Fibroblast of lung (primary cell): Measurements from ENCODE around the gene MISFA. TPM values are rescaled to one million over a fixed set of nuclear protein-coding genes. Genes with fewer than 3 reads are reported as not detected.

Experiments
- DNase-seq, 2 donors: peaks; one replicate each; pipeline versions ENCODE4 v3.0.0 to v3.0.0-alpha.2; 2010; ENCODE audit warnings: low read depth in 2 of 2
- H2AFZ ChIP-seq: 2 replicates; pipeline ENCODE4 v1.5.1; 2012; ENCODE audit warnings: low read length, control low read depth, inconsistent platforms
- H3K27ac ChIP-seq: 2 replicates; pipeline ENCODE4 v1.5.1; 2011; ENCODE audit warnings: low read length, control low read depth; ENCODE audit not compliant: insufficient read depth
- H3K27me3 ChIP-seq: 2 replicates; pipeline ENCODE4 v1.5.1; 2011; ENCODE audit warnings: mild to moderate bottlenecking, low read length; ENCODE audit not compliant: control insufficient read depth, insufficient read depth
- H3K36me3 ChIP-seq: 2 replicates; pipeline ENCODE4 v1.5.1; 2011; ENCODE audit warnings: low read length; ENCODE audit not compliant: control insufficient read depth, insufficient read depth
- H3K4me1 ChIP-seq: 2 replicates; pipeline ENCODE4 v1.5.1; 2011; ENCODE audit warnings: low read length; ENCODE audit not compliant: control insufficient read depth, insufficient read depth; ENCODE audit errors: extremely low read depth
- H3K4me2 ChIP-seq: 2 replicates; pipeline ENCODE4 v1.5.1; 2011; ENCODE audit warnings: low read length, control low read depth; ENCODE audit not compliant: insufficient read depth; ENCODE audit errors: extremely low read depth
- H3K4me3 ChIP-seq, 4 experiments: fragments of 200-600 bp in 1 of 4; sonication (generic) in 1 of 4; replicated peaks in 1 of 4; 2 replicates each; pipeline ENCODE4 v1.5.1; 2011 to 2016; ENCODE audit warnings: low read length in 4 of 4, low read depth in 3 of 4, mild to moderate bottlenecking in 3 of 4, control low read depth in 2 of 4, inconsistent platforms in 1 of 4, mixed read lengths in 1 of 4; ENCODE audit not compliant: insufficient read depth in 1 of 4; ENCODE audit errors: control extremely low read depth in 1 of 4
- H3K79me2 ChIP-seq: 2 replicates; pipeline ENCODE4 v1.5.1; 2012; ENCODE audit warnings: mild to moderate bottlenecking, low read length, inconsistent platforms; ENCODE audit not compliant: control insufficient read depth, insufficient read depth
- H3K9ac ChIP-seq: 2 replicates; pipeline ENCODE4 v1.5.1; 2011; ENCODE audit warnings: mild to moderate bottlenecking, low read length, control low read depth; ENCODE audit not compliant: insufficient read depth
- H3K9me3 ChIP-seq: 2 replicates; pipeline ENCODE4 v1.5.1; 2012; ENCODE audit warnings: low read depth, low read length; ENCODE audit not compliant: control insufficient read depth, insufficient read depth
- H4K20me1 ChIP-seq: 2 replicates; pipeline ENCODE4 v1.5.1; 2011; ENCODE audit warnings: low read length; ENCODE audit not compliant: control insufficient read depth, insufficient read depth; ENCODE audit errors: extremely low read depth
- EZH2 ChIP-seq: IDR thresholded peaks from 2 replicates; pipeline ENCODE4 v1.5.1; 2012; ENCODE audit warnings: low read length, control low read depth, mild to moderate bottlenecking; ENCODE audit errors: missing control alignments
- polyA plus RNA-seq, 2 donors: library from polyadenylated mRNA; depleted of rRNA in 1 of 2; stranded (reverse) in 1 of 2; unstranded in 1 of 2; fragments of >200 nt; gene quantifications; 2 replicates each; pipeline ENCODE4 v1.2.1, GENCODE V29; 2011 to 2012; ENCODE audit warnings: missing spikeins in 1 of 2
- total RNA-seq: library from RNA; depleted of rRNA; stranded (reverse); fragments of >200 nt; gene quantifications from 2 replicates; pipeline ENCODE4 v1.2.1, GENCODE V29; 2014
- TF ChIP-seq, protein P1 (sequence below), 2 donors: IDR thresholded peaks in 1 of 2; conservative IDR thresholded peaks in 1 of 2; 1 replicate in 1 of 2; 2 replicates in 1 of 2; pipeline ENCODE4 v1.5.1; 2011 to 2012; ENCODE audit warnings: low read length in 2 of 2, control low read depth in 1 of 2, inconsistent platforms in 1 of 2, low read depth in 1 of 2, mild to moderate bottlenecking in 1 of 2

Gene MISFA
- total and polyA plus RNA-seq, 2 donors (not counting 1 experiment from before 2014, with no cell fraction given), result 0.50 to 1.4 TPM

DNA sequence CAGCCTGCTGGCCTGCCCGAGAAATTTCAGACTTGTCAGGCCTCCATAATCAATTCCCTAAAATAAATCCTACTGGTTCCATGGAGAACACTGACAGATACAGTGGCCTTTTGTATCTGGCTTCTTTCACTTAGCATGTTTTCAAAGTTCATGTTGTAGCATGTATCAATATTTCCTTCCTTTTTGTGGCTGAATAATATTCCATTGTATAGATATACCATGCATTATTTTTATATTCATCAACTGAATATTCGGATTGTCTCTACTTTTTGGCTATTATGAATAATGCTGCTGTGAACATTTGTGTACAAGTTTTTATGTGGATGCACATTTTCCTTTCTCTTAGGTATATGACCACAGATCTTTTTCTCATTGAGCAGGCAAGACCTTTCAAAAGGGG is 24.1 kb downstream of the MISFA start:
- no peaks in the 10 kb centered on the region for H3K9me3 ChIP-seq
- H3K9ac ChIP-seq, result no peak overlapping the region
- no peak overlapping the region for H3K27ac ChIP-seq
- H3K79me2 ChIP-seq, result peaks cover 82% of the 10 kb centered on the region
- no peaks in the 10 kb centered on the region for H3K36me3 ChIP-seq
- no peak overlapping the region for H2AFZ ChIP-seq
- H3K4me1 ChIP-seq, result no peaks in the 10 kb centered on the region
- peaks cover 2% of the 10 kb centered on the region for H4K20me1 ChIP-seq
- DNase-seq, result no peak
- no peak overlapping the region for H3K4me3 ChIP-seq
- no peaks in the 10 kb centered on the region for H3K27me3 ChIP-seq
- H3K4me2 ChIP-seq, result no peak overlapping the region
- TF ChIP-seq EZH2, result no peak
- TF ChIP-seq, protein P1, sequence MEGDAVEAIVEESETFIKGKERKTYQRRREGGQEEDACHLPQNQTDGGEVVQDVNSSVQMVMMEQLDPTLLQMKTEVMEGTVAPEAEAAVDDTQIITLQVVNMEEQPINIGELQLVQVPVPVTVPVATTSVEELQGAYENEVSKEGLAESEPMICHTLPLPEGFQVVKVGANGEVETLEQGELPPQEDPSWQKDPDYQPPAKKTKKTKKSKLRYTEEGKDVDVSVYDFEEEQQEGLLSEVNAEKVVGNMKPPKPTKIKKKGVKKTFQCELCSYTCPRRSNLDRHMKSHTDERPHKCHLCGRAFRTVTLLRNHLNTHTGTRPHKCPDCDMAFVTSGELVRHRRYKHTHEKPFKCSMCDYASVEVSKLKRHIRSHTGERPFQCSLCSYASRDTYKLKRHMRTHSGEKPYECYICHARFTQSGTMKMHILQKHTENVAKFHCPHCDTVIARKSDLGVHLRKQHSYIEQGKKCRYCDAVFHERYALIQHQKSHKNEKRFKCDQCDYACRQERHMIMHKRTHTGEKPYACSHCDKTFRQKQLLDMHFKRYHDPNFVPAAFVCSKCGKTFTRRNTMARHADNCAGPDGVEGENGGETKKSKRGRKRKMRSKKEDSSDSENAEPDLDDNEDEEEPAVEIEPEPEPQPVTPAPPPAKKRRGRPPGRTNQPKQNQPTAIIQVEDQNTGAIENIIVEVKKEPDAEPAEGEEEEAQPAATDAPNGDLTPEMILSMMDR (conservative IDR thresholded peaks at IDR 0.05 in 1 of 2, IDR thresholded peaks at IDR 0.05 in 1 of 2; ENCODE audit: low read depth in 1 of 2, low read length in 2 of 2), result no peak

DNA sequence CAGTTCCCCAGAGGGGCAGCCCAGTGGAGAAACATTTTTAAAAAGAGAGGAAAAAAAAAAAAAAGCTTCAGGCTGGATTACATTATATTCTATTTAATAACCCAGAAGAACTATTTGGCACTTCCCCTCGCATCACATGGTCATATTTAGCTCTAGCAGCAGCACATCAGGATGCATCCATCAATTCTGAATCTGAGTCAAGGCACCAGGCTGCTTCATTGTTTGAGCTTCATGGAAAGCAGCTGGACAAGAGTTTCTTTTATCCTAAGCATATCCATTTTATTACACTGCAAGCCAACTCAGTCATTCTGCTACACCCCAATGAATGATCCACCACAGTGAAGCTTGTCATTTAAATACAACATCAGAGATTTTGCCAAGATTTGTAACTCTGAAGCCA is 24.6 kb downstream of the MISFA start:
- Histone ChIP-seq H3K4me3 (no peak overlapping the region), H4K20me1 (peaks cover 2% of the 10 kb centered on the region), H3K4me2 (no peak overlapping the region), H2AFZ (no peak overlapping the region), H3K27me3 (no peaks in the 10 kb centered on the region), H3K79me2 (peaks cover 85% of the 10 kb centered on the region), H3K27ac (no peak overlapping the region), H3K4me1 (no peaks in the 10 kb centered on the region), H3K36me3 (no peaks in the 10 kb centered on the region), H3K9ac (no peak overlapping the region), H3K9me3 (no peaks in the 10 kb centered on the region)
- TF ChIP-seq, protein P1 (conservative IDR thresholded peaks at IDR 0.05 in 1 of 2, IDR thresholded peaks at IDR 0.05 in 1 of 2; ENCODE audit: low read depth in 1 of 2, low read length in 2 of 2), result no peak
- no peak for TF ChIP-seq EZH2
- DNase-seq, result no peak

GRCh38 chr11:18632841-18633240 is 33.3 kb downstream of the MISFA start:
- H3K9ac ChIP-seq, result no peak overlapping the region
- no peak for DNase-seq
- H3K27ac ChIP-seq, result no peak overlapping the region
- no peak for TF ChIP-seq EZH2
- TF ChIP-seq, protein P1 (conservative IDR thresholded peaks at IDR 0.05 in 1 of 2, IDR thresholded peaks at IDR 0.05 in 1 of 2; ENCODE audit: low read depth in 1 of 2, low read length in 2 of 2), result no peak
- H3K4me2 ChIP-seq, result peak overlapping the region; percentile 96
- H3K4me3 ChIP-seq, result peak overlapping the region; percentile 70 to 96 (median 92)
- no peaks in the 10 kb centered on the region for H3K9me3 ChIP-seq
- no peaks in the 10 kb centered on the region for H4K20me1 ChIP-seq
- H3K4me1 ChIP-seq, result peaks cover 6% of the 10 kb centered on the region
- peaks cover 57% of the 10 kb centered on the region for H3K79me2 ChIP-seq
- H2AFZ ChIP-seq, result no peak overlapping the region
- no peaks in the 10 kb centered on the region for H3K27me3 ChIP-seq
- H3K36me3 ChIP-seq, result no peaks in the 10 kb centered on the region
